HL-60 (cell line): ENCODE results near the gene ALDH9A1.
A peak's percentile ranks its signal among the peaks of the same experiment; 100 is the strongest.

ENCODE experiments used
- DNase-seq, 2 experiments: peaks; one replicate each; pipeline ENCODE4 v3.0.0-alpha.2; 2010 to 2020; ENCODE audit warnings: low read depth in 1 of 2, low spot score in 1 of 2
- H3K27ac ChIP-seq: fragments of 250-450 bp; sonication (Bioruptor Pico); replicated peaks from 2 replicates; pipeline ENCODE4 v1.5.1; 2020; ENCODE audit warnings: mild to moderate bottlenecking, moderate library complexity
- H3K27me3 ChIP-seq: fragments of 250-450 bp; sonication (Bioruptor Pico); 2 replicates; pipeline ENCODE4 v1.5.1; 2021; ENCODE audit warnings: mild to moderate bottlenecking, moderate library complexity; ENCODE audit not compliant: insufficient read depth, poor library complexity, severe bottlenecking
- H3K4me3 ChIP-seq: replicated peaks from 2 replicates; pipeline ENCODE4 v1.5.1; 2011; ENCODE audit warnings: mild to moderate bottlenecking, control low read depth, low read length; ENCODE audit not compliant: insufficient read depth
- GABPA ChIP-seq: IDR thresholded peaks from 2 replicates; pipeline ENCODE4 v1.6.1; 2012; ENCODE audit warnings: low read depth
- POLR2AphosphoS5 ChIP-seq: IDR thresholded peaks from 2 replicates; pipeline ENCODE4 v1.6.1; 2012; ENCODE audit warnings: low read depth
- SPI1 ChIP-seq: IDR thresholded peaks from 2 replicates; pipeline ENCODE4 v1.6.1; 2012; ENCODE audit warnings: low read depth, mild to moderate bottlenecking, borderline replicate concordance
- TF ChIP-seq, protein P1 (sequence below): IDR thresholded peaks from 2 replicates; pipeline ENCODE4 v1.6.1; 2012; ENCODE audit warnings: low read depth; ENCODE audit not compliant: insufficient replicate concordance
- TF ChIP-seq, protein P2 (sequence below): IDR thresholded peaks from one replicate; pipeline ENCODE4 v1.5.1; 2011; ENCODE audit warnings: low read length, control low read depth, inconsistent platforms; ENCODE audit not compliant: insufficient read depth

ALDH9A1 gene

DNA sequence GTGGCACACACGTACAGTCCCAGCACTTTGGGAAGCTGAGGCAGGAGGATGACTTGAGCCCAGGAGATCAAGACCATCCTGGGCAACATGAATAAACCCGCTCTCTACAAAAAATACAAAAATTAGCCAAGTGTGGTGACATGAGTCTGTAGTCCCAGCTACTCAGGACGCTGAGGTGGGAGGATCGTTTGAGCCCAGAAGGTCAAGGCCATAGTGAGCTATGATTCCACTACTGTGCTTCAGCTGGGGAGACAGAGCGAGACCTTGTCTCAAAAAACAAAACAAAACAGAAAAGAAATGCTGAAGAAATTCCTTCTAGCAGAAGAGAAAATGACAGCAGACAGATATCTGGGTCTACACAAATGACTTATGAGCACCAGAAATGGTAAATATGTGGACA is 10.3 kb downstream of the ALDH9A1 start:
- H3K27ac ChIP-seq = no peak overlapping the region

GRCh38 chr1:165686971-165687433 is 11.4 kb downstream of the ALDH9A1 start:
- DNase-seq = no peak
- TF ChIP-seq, protein P1, sequence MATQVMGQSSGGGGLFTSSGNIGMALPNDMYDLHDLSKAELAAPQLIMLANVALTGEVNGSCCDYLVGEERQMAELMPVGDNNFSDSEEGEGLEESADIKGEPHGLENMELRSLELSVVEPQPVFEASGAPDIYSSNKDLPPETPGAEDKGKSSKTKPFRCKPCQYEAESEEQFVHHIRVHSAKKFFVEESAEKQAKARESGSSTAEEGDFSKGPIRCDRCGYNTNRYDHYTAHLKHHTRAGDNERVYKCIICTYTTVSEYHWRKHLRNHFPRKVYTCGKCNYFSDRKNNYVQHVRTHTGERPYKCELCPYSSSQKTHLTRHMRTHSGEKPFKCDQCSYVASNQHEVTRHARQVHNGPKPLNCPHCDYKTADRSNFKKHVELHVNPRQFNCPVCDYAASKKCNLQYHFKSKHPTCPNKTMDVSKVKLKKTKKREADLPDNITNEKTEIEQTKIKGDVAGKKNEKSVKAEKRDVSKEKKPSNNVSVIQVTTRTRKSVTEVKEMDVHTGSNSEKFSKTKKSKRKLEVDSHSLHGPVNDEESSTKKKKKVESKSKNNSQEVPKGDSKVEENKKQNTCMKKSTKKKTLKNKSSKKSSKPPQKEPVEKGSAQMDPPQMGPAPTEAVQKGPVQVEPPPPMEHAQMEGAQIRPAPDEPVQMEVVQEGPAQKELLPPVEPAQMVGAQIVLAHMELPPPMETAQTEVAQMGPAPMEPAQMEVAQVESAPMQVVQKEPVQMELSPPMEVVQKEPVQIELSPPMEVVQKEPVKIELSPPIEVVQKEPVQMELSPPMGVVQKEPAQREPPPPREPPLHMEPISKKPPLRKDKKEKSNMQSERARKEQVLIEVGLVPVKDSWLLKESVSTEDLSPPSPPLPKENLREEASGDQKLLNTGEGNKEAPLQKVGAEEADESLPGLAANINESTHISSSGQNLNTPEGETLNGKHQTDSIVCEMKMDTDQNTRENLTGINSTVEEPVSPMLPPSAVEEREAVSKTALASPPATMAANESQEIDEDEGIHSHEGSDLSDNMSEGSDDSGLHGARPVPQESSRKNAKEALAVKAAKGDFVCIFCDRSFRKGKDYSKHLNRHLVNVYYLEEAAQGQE = no peak
- no peak for TF ChIP-seq POLR2AphosphoS5
- TF ChIP-seq, protein P2, sequence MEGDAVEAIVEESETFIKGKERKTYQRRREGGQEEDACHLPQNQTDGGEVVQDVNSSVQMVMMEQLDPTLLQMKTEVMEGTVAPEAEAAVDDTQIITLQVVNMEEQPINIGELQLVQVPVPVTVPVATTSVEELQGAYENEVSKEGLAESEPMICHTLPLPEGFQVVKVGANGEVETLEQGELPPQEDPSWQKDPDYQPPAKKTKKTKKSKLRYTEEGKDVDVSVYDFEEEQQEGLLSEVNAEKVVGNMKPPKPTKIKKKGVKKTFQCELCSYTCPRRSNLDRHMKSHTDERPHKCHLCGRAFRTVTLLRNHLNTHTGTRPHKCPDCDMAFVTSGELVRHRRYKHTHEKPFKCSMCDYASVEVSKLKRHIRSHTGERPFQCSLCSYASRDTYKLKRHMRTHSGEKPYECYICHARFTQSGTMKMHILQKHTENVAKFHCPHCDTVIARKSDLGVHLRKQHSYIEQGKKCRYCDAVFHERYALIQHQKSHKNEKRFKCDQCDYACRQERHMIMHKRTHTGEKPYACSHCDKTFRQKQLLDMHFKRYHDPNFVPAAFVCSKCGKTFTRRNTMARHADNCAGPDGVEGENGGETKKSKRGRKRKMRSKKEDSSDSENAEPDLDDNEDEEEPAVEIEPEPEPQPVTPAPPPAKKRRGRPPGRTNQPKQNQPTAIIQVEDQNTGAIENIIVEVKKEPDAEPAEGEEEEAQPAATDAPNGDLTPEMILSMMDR = no peak
- no peak for TF ChIP-seq GABPA
- no peak for TF ChIP-seq SPI1
- Histone ChIP-seq H3K27ac (no peak overlapping the region), H3K27me3 (no peaks in the 10 kb centered on the region), H3K4me3 (no peak overlapping the region)

More for the DNA sequence above, 10.3 kb downstream of the ALDH9A1 start:
- DNase-seq = no peak
- Histone ChIP-seq H3K4me3 (no peak overlapping the region), H3K27me3 (no peaks in the 10 kb centered on the region)
- TF ChIP-seq, protein P1 = no peak
- TF ChIP-seq POLR2AphosphoS5 (no peak), SPI1 (no peak), GABPA (no peak)
- TF ChIP-seq, protein P2 = no peak

DNA sequence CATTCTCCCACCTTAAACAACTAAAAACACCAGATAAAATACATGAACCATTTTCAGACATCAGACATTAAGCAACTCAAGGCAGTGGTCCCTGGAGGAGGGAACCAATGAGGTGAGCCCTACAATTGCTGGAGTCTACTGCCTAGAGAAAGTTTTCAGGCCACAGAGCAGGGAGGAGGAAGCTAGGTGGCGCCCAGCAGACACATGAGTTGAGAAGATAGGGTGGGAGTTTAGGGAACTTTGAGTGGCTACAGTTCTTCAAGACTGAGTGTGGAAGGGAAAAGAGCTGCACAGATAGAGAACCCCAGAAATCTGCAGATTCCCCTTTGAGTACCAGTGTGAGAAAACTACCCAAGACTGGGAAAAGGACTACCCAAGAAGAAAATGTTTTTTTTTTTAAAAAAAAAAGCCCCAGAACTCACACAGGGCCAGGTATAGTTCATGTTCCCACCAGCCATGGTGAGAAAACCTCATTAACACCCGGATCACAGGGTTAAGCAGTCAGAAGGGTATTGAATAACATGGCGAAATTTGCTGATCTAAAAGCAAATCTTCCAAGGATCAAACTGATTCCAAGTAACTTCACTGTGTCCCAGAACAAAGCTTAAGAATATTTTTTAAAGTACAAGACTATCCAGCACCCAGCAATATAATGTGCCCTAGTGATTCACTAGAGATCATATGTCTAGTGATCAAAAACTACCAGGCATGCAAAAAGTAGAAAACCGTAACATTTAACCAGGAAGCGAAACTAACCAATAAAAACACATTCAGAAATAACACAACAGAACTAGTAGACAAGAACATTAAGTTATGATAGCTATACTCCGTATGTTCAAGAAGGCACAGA is 12.0 kb downstream of the ALDH9A1 start:
- peak in 1 of 2 experiments; percentile 38 for DNase-seq
- TF ChIP-seq, protein P2 = no peak
- TF ChIP-seq GABPA (no peak), POLR2AphosphoS5 (no peak)
- TF ChIP-seq, protein P1 = no peak
- no peak overlapping the region for H3K4me3 ChIP-seq
- H3K27me3 ChIP-seq = no peaks in the 10 kb centered on the region
- H3K27ac ChIP-seq = no peak overlapping the region
